ENCODE results near the gene POLR2E.
A peak's percentile ranks its signal among the peaks of the same experiment; 100 is the strongest.

The POLR2E gene

DNA sequence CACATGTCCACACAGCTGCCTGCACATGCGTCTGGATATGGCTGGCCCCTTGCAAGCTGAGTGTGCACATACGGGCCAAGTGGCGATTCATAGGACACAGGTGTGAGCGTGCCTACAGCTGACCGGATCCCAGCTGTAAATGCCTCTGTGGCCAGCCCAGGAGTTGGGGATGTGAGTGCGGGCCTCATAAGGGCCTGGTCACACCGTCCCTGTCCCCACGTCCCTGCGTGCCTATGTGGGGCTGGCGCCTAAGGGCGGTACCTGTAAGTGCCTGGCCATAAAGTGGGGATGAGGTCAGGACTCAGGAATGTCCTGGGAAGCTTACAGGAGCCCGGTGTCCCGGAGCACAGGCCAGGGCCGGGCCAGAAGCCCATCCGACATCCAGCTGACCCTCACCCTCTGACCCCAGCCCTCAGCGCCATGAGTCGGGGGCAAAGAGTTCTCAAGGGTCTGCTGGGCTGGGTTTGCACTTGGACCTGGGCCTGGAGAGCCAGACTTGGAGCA, 29.5 kb downstream of the POLR2E start:
- DNase-seq (ENCODE audit: low read depth in 2 of 2), result no peak

DNA sequence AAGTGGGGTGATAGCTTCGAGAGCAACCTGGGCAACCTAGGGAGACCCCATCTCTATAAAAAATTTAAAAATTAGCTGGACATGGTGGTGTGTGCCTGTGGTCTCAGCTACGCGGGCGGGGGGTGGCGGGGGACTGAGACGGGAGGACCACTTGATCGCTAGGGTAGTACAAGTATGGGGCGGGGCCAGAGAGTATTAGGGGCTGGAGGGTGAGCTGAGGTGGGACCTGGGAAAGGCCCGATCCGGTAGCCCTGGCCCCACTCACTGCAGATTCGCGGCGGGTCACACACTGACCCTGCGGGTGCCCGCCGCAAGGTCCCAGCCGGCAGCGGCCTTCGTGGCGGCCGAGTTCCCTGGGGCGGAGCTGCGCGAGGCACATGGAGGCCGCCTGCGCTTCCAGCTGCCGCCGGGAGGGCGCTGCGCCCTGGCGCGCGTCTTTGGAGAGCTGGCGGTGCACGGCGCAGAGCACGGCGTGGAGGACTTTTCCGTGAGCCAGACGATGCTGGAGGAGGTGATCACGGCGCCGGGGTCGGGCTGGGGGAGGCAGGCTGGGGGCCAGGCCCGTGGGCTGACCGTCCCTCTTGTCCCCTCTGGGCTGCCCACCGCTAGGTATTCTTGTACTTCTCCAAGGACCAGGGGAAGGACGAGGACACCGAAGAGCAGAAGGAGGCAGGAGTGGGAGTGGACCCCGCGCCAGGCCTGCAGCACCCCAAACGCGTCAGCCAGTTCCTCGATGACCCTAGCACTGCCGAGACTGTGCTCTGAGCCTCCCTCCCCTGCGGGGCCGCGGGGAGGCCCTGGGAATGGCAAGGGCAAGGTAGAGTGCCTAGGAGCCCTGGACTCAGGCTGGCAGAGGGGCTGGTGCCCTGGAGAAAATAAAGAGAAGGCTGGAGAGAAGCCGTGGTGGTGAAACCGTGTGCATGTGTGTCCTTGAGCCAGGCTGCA, 30.2 kb downstream of the POLR2E start:
- DNase-seq (ENCODE audit: low read depth in 2 of 2), result peak in 1 of 2 donors; percentile 70

DNA sequence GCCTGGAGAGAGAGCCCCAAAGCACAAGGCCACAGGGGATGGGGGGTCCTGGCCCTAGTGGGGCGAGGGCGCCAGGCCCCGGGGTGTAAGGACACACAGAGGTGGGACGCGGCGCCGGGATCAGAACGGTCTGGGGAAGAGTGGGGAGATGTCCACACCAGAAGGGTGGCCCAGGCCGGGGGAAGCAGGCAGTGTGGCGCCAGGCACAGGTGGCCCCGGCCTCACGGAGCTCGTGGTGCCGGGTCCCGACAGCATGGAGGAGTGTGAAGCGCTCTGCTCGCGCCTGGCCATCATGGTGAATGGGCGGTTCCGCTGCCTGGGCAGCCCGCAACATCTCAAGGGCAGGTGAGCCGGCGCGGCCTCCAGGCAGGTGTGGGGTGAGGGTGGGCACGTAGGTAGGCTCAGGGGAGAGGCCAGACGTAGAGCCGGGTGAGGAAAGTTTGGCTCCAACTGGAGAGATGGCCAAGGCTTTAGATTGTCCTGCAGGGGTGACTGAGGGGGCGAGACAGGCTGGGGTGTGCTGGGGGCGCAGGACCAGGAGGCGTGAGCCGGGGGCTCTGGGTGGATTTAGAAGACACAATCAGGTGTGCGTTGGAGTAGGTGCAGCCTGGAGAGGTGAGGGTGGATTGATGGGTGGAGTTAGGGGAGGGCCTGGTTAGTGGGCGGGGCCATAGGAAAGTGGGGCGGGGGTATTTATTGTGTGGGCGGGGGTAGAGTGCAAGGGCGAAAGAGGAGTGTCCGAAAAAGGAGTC, 31.1 kb downstream of the POLR2E start:
- DNase-seq (ENCODE audit: low read depth in 2 of 2), result no peak

DNA sequence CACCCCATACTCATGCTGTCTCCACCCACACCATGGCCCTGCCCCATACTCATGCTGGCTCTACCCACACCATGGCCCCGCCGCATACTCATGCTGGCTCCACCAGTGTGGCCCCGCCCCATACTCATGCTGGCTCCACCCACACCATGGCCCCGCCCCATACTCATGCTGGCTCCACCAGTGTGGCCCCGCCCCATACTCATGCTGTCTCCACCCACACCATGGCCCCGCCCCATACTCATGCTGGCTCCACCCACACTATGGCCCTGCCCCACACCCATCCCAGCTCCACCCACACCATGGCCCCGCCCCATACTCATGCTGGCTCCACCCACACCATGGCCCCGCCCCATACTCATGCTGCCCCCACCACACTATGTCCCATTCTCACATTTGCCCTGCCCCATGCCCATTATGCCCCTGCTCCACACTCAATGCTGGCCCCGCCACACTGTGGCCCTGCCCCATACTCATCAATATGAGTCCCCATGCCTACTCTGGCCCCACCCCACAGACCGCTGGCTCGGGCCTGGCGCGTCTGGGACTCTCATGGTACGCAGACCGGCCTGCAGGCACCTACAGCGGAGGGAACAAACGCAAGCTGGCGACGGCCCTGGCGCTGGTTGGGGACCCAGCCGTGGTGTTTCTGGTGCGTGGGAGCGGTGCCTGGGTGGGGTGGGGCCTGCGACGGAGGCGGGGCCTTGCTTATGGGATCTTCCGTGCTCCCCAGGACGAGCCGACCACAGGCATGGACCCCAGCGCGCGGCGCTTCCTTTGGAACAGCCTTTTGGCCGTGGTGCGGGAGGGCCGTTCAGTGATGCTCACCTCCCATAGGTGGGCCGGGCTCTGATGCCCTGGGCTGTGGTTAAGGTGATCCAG, 31.9 kb downstream of the POLR2E start:
- DNase-seq (ENCODE audit: low read depth in 2 of 2), result no peak

DNA sequence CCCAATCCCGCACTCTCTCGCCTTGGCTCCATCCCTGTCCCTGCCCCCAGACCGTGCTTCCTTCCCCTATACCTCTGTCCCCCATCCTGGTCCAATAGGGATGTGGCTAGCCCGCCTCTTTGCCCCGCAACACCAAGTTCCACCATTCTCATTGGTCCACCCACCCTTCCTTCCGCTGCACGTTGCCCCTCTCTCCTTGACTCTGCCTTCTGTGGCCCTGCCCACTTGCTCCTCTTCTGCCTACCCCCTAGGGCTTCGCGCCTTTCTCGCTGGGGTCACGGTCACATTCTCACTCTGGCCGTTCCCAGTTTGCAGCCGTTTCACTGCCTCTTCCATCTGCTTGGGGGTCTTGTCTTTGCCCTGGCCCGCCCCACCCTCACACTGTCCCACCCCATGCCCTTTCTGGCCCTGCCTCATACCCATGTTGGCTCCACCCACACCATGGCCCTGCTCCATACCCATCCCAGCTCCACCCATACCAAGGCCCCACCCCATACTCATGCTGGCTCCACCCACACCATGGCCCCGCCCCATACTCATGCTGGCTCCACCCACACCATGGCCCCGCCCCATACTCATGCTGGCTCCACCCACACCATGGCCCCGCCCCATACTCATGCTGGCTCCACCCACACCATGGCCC, 32.7 kb downstream of the POLR2E start:
- DNase-seq (ENCODE audit: low read depth in 2 of 2), result no peak

DNA sequence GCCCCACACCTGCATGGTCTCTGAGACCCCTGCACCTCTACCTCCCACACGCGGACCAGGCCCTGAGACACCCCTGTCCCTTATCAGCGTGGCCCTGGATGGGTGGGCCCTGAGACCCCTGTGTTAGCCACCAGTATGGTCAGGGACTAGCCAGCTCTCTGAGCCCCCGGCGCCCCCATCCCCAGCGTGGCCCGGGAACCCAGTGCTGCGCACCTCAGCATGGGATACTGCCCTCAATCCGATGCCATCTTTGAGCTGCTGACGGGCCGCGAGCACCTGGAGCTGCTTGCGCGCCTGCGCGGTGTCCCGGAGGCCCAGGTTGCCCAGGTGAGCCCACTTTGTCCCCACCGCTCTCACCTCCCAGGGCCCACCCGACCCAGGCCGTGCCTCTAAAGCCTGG, 33.2 kb downstream of the POLR2E start:
- DNase-seq (ENCODE audit: low read depth in 2 of 2), result no peak

DNA sequence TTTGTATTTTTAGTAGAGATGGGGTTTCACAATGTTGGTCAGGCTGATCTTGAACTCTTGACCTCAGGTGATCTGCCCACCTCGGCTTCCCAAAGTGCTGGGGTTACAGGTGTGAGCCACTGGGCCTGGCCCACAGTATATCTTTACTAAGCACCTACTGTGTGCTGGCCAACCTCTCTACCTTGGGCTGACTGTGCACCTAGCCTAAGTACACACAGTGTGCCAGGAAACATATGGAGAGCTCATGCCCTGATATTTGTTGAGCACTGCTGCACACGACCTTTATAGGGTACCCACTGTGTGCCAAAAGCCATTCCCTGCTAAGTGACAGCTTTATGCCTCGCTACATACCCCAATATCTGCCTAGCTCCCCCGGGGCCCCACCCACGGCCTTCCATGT, 34.5 kb downstream of the POLR2E start:
- DNase-seq (ENCODE audit: low read depth in 2 of 2), result no peak

DNA sequence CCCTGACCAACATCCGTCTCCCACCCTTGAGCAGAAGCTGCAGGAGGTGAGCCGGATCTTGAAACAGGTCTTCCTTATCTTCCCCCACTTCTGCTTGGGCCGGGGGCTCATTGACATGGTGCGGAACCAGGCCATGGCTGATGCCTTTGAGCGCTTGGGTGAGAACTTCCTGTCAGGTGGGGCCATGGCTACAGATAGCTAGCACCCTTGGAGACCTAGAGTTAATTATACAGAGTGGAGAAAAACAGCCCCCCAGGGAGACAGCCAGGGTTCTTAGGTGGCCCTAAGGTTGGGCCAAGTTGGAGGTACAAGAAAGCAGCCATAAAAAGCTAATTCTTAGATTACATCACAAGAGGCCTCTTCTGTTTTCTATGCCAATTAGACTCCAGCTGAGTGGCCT, 37.1 kb downstream of the POLR2E start:
- no peak for DNase-seq (ENCODE audit: low read depth in 2 of 2)

DNA sequence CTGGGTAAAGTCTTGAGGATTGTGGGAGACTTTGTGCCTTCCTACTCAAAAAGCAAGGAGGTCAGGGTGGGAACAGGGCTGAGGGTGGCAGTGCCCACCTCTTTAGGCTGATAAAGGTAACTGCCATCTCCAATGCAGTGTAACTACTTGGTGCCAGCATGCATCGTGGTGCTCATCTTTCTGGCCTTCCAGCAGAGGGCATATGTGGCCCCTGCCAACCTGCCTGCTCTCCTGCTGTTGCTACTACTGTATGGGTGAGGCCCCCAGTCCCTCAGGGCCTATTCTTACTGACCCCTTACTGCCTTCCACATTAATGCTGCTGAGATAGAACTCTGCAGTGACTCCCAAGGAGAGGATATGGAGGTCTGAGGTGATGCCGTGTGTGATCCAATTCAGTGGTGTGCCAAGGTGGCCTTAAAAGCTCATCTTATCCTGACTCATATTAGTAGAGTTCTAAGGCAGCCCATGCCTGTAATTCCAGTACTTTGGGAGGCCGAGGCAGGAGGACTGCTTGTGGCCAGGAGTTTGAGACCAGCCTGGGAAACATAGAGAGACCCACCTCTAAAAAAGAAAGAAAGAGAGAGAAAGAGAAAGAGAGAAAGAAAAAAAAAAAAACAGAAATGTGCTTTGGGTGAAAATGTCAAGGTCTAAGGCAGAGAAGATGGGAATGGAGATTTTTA, 37.9 kb downstream of the POLR2E start:
- DNase-seq (ENCODE audit: low read depth in 2 of 2), result no peak

DNA sequence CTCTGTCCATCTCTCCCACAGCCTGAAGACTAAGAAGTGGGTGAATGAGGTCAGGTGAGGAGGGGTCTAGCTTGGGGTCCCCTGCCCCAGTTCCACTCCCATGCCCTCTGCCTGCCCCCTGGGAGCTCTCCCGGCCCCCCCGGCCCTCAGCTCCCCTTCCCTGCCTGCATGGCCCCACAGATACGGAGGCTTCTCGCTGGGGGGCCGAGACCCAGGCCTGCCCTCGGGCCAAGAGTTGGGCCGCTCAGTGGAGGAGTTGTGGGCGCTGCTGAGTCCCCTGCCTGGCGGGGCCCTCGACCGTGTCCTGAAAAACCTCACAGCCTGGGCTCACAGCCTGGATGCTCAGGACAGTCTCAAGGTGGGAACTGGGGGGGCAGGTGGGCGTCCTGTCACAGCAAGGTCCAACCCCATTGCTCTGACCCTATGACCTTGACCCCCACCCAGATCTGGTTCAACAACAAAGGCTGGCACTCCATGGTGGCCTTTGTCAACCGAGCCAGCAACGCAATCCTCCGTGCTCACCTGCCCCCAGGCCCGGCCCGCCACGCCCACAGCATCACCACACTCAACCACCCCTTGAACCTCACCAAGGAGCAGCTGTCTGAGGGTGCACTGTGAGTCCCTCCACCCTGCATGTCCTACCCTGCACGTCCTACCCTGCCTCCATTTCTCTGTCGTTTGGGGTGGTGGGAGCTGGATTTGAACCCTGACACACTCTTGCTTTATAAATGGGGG, 39.1 kb downstream of the POLR2E start:
- no peak for DNase-seq (ENCODE audit: low read depth in 2 of 2)

DNA sequence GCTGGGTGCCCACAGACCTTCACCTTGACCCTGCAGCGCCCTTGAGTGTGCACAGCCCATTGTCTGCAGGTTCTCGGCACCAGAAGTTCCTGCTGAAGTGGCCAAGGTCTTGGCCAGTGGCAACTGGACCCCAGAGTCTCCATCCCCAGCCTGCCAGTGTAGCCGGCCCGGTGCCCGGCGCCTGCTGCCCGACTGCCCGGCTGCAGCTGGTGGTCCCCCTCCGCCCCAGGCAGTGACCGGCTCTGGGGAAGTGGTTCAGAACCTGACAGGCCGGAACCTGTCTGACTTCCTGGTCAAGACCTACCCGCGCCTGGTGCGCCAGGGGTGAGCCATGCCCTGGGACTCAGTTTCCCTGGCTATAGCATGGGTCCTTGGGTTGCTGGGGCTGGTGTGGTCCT, 40.1 kb downstream of the POLR2E start:
- no peak for DNase-seq (ENCODE audit: low read depth in 2 of 2)

DNA sequence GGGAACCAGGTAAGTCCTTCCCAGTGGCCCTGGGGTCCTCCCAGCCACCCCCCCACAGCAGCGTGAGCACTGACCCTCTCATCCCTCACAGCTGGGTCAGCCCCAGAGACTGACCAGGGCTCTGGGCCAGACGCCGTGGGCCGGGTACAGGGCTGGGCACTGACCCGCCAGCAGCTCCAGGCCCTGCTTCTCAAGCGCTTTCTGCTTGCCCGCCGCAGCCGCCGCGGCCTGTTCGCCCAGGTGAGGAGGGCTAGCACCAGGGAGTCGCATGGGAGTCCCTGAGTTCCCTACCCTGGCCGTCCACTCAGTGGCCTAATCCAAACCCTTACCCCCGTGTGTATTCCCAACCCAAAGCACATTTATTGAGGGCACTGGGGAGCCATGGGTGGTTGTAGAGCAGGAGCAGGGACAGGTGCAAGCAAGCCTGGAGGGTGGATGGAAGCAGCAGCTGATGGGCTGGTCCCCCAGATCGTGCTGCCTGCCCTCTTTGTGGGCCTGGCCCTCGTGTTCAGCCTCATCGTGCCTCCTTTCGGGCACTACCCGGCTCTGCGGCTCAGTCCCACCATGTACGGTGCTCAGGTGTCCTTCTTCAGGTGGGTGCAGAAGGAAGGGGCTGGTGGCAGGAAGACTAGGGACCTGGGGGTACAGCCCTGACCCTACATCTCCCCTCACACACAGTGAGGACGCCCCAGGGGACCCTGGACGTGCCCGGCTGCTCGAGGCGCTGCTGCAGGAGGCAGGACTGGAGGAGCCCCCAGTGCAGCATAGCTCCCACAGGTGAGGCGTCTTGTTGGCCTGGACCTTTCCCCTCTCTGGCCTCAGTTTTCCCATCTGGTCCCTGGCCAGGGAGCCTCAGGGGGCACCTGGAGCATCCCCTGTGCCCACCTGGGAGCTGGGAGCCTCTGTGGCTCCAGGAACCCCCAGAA, 40.8 kb downstream of the POLR2E start:
- DNase-seq (ENCODE audit: low read depth in 2 of 2), result no peak

DNA sequence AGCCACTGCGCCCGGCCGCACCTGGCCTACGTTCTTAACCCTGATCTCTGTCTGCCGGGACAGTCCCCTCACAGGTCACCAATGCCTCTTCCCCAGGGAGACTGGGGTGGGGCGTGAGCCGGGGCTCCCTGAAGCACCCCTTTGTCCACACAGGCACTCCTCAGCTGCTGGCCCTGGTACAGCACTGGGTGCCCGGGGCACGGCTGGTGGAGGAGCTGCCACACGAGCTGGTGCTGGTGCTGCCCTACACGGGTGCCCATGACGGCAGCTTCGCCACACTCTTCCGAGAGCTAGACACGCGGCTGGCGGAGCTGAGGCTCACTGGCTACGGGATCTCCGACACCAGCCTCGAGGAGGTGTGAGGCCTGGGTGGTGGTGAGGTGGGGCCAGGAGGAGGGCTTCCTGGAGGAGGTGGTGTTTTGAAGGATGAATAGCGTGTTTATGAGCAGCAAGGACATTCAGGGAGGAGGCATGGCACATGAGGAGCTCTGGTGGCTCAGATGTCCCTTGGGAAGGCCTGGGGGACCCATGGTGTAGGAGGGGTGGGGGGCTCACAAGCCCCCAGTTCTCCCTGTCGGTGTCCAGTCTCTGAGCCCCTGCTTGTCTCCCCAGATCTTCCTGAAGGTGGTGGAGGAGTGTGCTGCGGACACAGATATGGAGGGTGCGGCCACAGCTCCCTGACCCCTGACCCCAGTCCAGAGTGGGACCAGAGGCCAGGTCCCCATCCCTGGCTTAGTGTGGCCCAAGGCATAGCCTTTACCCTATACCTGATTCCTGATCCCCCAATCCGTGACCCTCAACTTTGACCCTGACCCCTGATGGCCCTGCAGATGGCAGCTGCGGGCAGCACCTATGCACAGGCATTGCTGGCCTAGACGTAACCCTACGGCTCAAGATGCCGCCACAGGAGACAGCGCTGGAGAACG, 41.7 kb downstream of the POLR2E start:
- DNase-seq (ENCODE audit: low read depth in 2 of 2), result no peak

DNA sequence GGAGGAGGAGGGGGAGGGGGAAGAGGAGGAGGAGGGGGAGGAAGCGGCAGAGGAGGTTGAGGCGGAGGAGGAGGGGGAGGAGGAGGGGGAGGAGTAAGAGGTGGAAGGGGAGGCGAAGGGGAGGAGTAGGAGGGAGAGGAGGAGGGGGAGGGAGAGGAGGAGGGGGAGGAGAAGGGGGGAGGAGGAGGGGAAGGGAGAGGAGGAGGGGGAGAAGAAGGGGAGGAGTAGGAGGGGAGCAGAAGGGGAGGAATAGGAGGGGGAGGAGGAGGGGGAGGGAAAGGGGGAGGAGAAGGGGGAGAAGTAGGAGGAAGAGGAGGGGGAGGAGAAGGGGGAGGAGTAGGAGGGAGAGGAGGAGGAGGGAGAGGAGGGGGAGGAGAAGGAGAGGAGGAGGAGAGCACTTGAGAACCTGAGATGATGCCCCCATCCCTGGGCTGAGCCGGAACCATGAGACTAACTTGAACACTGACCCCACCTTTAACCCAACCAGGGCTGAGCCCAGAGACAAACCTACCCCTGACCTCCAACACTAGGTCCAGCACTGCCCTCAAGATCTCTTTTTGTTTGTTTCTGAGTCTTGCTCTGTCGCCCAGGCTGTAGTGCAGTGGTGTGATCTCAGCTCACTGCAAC, 42.7 kb downstream of the POLR2E start:
- no peak for DNase-seq (ENCODE audit: low read depth in 2 of 2)

DNA sequence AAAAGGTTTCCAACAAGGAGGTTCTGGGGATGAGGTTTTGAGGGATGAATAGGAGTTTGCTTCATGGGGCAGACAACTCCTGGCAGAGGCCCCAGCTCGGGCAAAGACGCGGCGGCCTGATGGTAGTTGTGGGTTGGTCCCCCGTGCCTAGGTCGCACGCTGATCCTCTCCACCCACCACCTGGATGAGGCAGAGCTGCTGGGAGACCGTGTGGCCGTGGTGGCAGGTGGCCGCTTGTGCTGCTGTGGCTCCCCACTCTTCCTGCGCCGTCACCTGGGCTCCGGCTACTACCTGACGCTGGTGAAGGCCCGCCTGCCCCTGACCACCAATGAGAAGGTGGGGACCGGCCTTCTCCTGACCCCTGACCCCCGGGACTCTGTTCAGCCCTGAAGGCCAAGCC, 43.4 kb downstream of the POLR2E start:
- no peak for DNase-seq (ENCODE audit: low read depth in 2 of 2)

DNA sequence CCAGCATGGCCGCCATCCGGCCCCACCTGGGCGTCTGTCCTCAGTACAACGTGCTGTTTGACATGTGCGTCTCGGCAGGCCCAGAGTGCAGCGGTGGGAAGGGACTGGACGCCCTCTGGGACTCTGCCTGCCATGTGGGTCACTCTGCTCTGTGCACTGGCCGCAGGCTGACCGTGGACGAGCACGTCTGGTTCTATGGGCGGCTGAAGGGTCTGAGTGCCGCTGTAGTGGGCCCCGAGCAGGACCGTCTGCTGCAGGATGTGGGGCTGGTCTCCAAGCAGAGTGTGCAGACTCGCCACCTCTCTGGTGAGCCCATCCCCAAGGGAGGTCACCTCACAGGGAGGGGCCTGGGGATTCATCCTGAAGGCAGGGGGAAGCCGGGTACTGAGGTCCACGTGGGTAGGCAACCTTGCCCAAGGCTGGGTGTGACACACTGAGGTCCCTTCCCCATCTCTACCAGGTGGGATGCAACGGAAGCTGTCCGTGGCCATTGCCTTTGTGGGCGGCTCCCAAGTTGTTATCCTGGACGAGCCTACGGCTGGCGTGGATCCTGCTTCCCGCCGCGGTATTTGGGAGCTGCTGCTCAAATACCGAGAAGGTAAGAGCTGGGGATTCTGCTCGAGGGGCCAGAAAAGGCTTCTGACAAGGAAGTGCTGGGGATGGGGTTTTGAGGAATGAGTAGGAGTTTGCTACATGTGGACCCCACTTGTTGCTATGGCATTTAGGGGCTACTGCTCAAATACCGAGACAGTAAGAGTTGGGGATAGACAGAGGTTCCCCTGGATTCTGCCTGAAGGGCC, 44.0 kb downstream of the POLR2E start:
- DNase-seq (ENCODE audit: low read depth in 2 of 2), result no peak

DNA sequence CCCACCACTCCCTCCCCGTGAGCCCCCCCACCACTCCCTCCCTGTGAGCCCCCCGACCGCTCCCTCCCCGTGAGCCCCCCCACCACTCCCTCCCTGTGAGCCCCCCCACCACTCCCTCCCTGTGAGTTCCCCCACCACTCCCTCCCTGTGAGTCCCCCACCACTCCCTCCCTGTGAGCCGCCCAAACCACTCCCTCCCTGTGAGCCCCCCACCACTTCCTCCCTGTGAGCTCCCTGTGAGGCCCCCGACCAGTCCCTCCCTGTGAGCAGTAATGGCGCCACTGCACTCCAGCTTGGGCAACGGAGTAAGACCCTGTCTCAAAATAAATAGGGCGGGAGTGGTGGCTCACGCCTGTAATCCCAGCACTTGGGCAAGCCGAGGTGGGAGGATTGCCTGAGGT, 45.4 kb downstream of the POLR2E start:
- no peak for DNase-seq (ENCODE audit: low read depth in 2 of 2)
